GM12878 (cell line): Measurements from ENCODE around the gene TRABD. TPM values are rescaled to one million over a fixed set of nuclear protein-coding genes. Genes with fewer than 3 reads are reported as not detected.

Experiments
- ATAC-seq: fragments of 200-7000 bp; cut with Tn5 transposase; 3 replicates; pipeline ENCODE4 v1.9.1; 2020; ENCODE audit warnings: mild to moderate bottlenecking, moderate library complexity
- BruUV-seq: library from RNA; stranded (reverse); fragments of 400-500 nt; replicated peaks from 2 replicates; lab custom pipeline; 2021; lab: Mats Ljungman, UMichigan
- CTCF ChIA-PET: fragments of 300-600 bp; sonication (Branson Sonifier 250); formaldehyde crosslinking; extraction: SDS; loops from one replicate; lab custom pipeline; 2021; ENCODE audit warnings: inconsistent platforms; lab: Yijun Ruan, JAX
- POLR2A ChIA-PET: fragments of 350-600 bp; formaldehyde crosslinking; extraction: SDS; loops from one replicate; lab custom pipeline; 2021; ENCODE audit warnings: inconsistent platforms; lab: Charles Lee
- RAD21 ChIA-PET: fragments of 300-600 bp; sonication (Branson Sonifier 250); formaldehyde crosslinking; loops from one replicate; lab custom pipeline; 2023; ENCODE audit warnings: antibody characterized with exemption; ENCODE audit not compliant: unreplicated experiment; lab: Charles Lee
- SMC1A ChIA-PET: fragments of 300-600 bp; sonication (Branson Sonifier 250); formaldehyde crosslinking; loops from one replicate; lab custom pipeline; 2023; ENCODE audit not compliant: unreplicated experiment, uncharacterized antibody; lab: Charles Lee
- DNase-seq: peaks from one replicate; pipeline ENCODE4 v3.0.0-alpha.2; 2011; ENCODE audit warnings: low read depth, low spot score
- FAIRE-seq: peaks from 3 replicates; lab custom pipeline; 2011; peaks lifted over from hg19 to GRCh38; lab: Jason Lieb, UNC
- H2AFZ ChIP-seq: 2 replicates; pipeline ENCODE4 v1.6.0; 2011; ENCODE audit warnings: low read depth, low read length, control low read depth; ENCODE audit not compliant: control insufficient read depth
- H3K27ac ChIP-seq: 2 replicates; pipeline ENCODE4 v1.5.1; 2011; ENCODE audit warnings: control low read depth; ENCODE audit not compliant: control insufficient read depth, insufficient read depth
- H3K27me3 ChIP-seq, 2 experiments: replicated peaks in 1 of 2; 2 replicates each; pipeline versions ENCODE4 v1.6.0 to v1.6.1; 2011; ENCODE audit warnings: low read length in 1 of 2; ENCODE audit not compliant: control insufficient read depth in 2 of 2, insufficient read depth in 2 of 2
- H3K36me3 ChIP-seq, 2 experiments: 2 replicates each; pipeline ENCODE4 v1.5.1; 2011; ENCODE audit warnings: low read length in 1 of 2; ENCODE audit not compliant: control insufficient read depth in 2 of 2, insufficient read depth in 2 of 2
- H3K4me1 ChIP-seq: 2 replicates; pipeline ENCODE4 v1.6.1; 2011; ENCODE audit warnings: mild to moderate bottlenecking, low read length, moderate library complexity, mixed read lengths; ENCODE audit not compliant: control insufficient read depth, insufficient read depth
- H3K4me2 ChIP-seq: 2 replicates; pipeline ENCODE4 v1.6.0; 2011; ENCODE audit warnings: control low read depth; ENCODE audit not compliant: control insufficient read depth, insufficient read depth
- H3K4me3 ChIP-seq: fragments of 200-600 bp; sonication (generic); 2 replicates; pipeline ENCODE4 v1.5.1; 2016
- H3K79me2 ChIP-seq: 2 replicates; pipeline ENCODE4 v1.6.0; 2011; ENCODE audit warnings: low read length; ENCODE audit not compliant: control insufficient read depth, insufficient read depth
- H3K9ac ChIP-seq: 2 replicates; pipeline ENCODE4 v1.8.0; 2011; ENCODE audit warnings: low read length, control low read depth, mixed read lengths; ENCODE audit not compliant: control insufficient read depth, insufficient read depth
- H3K9me3 ChIP-seq: replicated peaks from 3 replicates; pipeline ENCODE4 v1.5.1; 2011; ENCODE audit warnings: mild to moderate bottlenecking, low read length; ENCODE audit not compliant: control insufficient read depth, insufficient read depth
- H4K20me1 ChIP-seq: 2 replicates; pipeline ENCODE4 v1.6.0; 2011; ENCODE audit not compliant: control insufficient read depth, insufficient read depth
- BMI1 ChIP-seq: fragments of 450-650 bp; IDR thresholded peaks from 2 replicates; pipeline ENCODE4 v1.6.1; 2016; ENCODE audit warnings: mild to moderate bottlenecking, moderate library complexity, borderline replicate concordance
- CREM ChIP-seq: IDR thresholded peaks from 2 replicates; pipeline ENCODE4 v1.6.1; 2014; ENCODE audit warnings: antibody characterized with exemption, low read depth
- FOS ChIP-seq: IDR thresholded peaks from 3 replicates; pipeline ENCODE4 v1.6.1; 2011; ENCODE audit warnings: borderline replicate concordance; ENCODE audit not compliant: insufficient read length; ENCODE audit errors: extremely low read depth
- HDGF ChIP-seq: fragments of 450-650 bp; IDR thresholded peaks from 2 replicates; pipeline ENCODE4 v1.6.1; 2016; ENCODE audit warnings: antibody characterized with exemption
- PRDM15 ChIP-seq: fragments of 450-650 bp; formaldehyde crosslinking; IDR thresholded peaks from 2 replicates; pipeline ENCODE4 v1.4.0; 2020; ENCODE audit warnings: mild to moderate bottlenecking, moderate library complexity
- RAD21 ChIP-seq: IDR thresholded peaks from 2 replicates; pipeline ENCODE4 v1.6.1; 2011; ENCODE audit warnings: mild to moderate bottlenecking, low read depth, low read length, moderate library complexity; ENCODE audit not compliant: insufficient read depth
- RBBP5 ChIP-seq: fragments of 200-600 bp; sonication (generic); conservative IDR thresholded peaks from 2 replicates; pipeline ENCODE4 v1.6.1; 2016
- RCOR1 ChIP-seq: conservative IDR thresholded peaks from 2 replicates; pipeline ENCODE4 v1.6.1; 2012; ENCODE audit warnings: low read depth, low read length, improper control_type of control experiment
- SPI1 ChIP-seq: IDR thresholded peaks from 2 replicates; pipeline ENCODE4 v1.6.1; 2011; ENCODE audit warnings: low read depth, mild to moderate bottlenecking, low read length, moderate library complexity, borderline replicate concordance; ENCODE audit not compliant: insufficient read depth
- ZNF622 ChIP-seq: fragments of 450-650 bp; IDR thresholded peaks from 2 replicates; pipeline ENCODE4 v1.6.1; 2017; ENCODE audit warnings: mild to moderate bottlenecking, inconsistent platforms
- WGBS: methylation state at CpG from one replicate; pipeline ENCODE4 v1.1.6; 2016; ENCODE audit warnings: low lambda C conversion rate; ENCODE audit not compliant: insufficient replicate concordance, insufficient coverage; ENCODE audit errors: missing lambda C conversion rate; 5-methylcytosine and 5-hydroxymethylcytosine counted together
- in situ Hi-C: fragments of 300-500 bp; cut with MboI; formaldehyde crosslinking; loops from 9 replicates; pipeline ENCODE4 v1.14.3; 2018; ENCODE audit warnings: mixed read lengths
- intact Hi-C: fragments of 100-400 bp; cut with micrococcal nuclease; formaldehyde crosslinking; loops from one replicate; pipeline ENCODE4 v1.14.2; 2022; ENCODE audit not compliant: unreplicated experiment
- polyA plus RNA-seq, 11 experiments: library from polyadenylated mRNA; depleted of rRNA in 4 of 11; unstranded in 6 of 11; stranded (reverse) in 5 of 11; fragments of >200 nt; fragmentation: Nextera tagmentation in 4 of 11; fragmentation: Illumina TruSeq in 1 of 11; extraction: Ambion mirVana in 4 of 11; extraction: Trizol in 1 of 11; gene quantifications; 1 replicate in 1 of 11; 2 replicates in 10 of 11; pipeline versions ENCODE4 v1.2.1 to v1.2.3, GENCODE V29; 2011 to 2016; ENCODE audit warnings: inconsistent platforms in 2 of 11, missing spikeins in 2 of 11, low read depth in 1 of 11
- total RNA-seq, 4 experiments: library from RNA; depleted of rRNA in 3 of 4; stranded (reverse); fragments of >200 nt in 3 of 4; fragmentation: Illumina TruSeq in 1 of 4; extraction: Trizol in 1 of 4; gene quantifications; 2 replicates each; pipeline versions ENCODE4 v1.2.1 to v1.2.3, GENCODE V29; 2013 to 2021

The TRABD gene
- total and polyA plus RNA-seq, 10 of the 15 experiments (the other 5 are each of a cell fraction or from before 2014, with no cell fraction given), result 0.43 to 116 (median 58.1) TPM

- H3K79me2 ChIP-seq, result no peaks in the 10 kb centered on the region
- ChIA-PET POLR2A (interaction anchor here (0.6 kb wide), 1 partner anchor 53 kb away, joined by 4 read pairs; no protein-coding TSS in a partner anchor), RAD21 (no interaction called here), CTCF (interaction anchor here (0.8 kb wide), 1 partner anchor 8 kb away, joined by 3 read pairs; no protein-coding TSS in a partner anchor), SMC1A (no interaction called here)
- H3K4me1 ChIP-seq, result no peaks in the 10 kb centered on the region
- peaks cover 2 to 4% of the 10 kb centered on the region in 2 experiments; a peak in 2 of 4 replicates for H3K27me3 ChIP-seq
- DNase-seq (no peak), ATAC-seq (no peak), FAIRE-seq (no peak)
- H3K9me3 ChIP-seq, result no peaks in the 10 kb centered on the region
- H3K9ac ChIP-seq, result no peak overlapping the region
- H2AFZ ChIP-seq, result no peak overlapping the region
- in situ Hi-C loops, result no loop called here
- 60% methylated on average over 21 of the region's 21 CpGs for WGBS
- H3K4me3 ChIP-seq, result no peak overlapping the region
- H4K20me1 ChIP-seq, result no peaks in the 10 kb centered on the region
- TF ChIP-seq BMI1, result no peak
- TF ChIP-seq RAD21, result no peak
- no peak for TF ChIP-seq FOS
- TF ChIP-seq HDGF, result no peak
- TF ChIP-seq RCOR1, result no peak
- no peak for TF ChIP-seq ZNF622
- TF ChIP-seq SPI1, result no peak
- no peak for TF ChIP-seq CREM
- TF ChIP-seq RBBP5, result no peak
- no peak for TF ChIP-seq PRDM15 (CRISPR knock-in tag)
- BruUV-seq, result no TSS peak
- no peak overlapping the region for H3K4me2 ChIP-seq
- H3K36me3 ChIP-seq, result no peaks in the 10 kb centered on the region
- no peak overlapping the region for H3K27ac ChIP-seq
- intact Hi-C loops, result no loop called here
Observed at GRCh38 chr22:50157709-50158375, 27.9 kb upstream of the TRABD start.
